CD4-positive, alpha-beta T cell (primary cell): ENCODE measurements around the gene NUDT14. TPM values are rescaled to one million over a fixed set of nuclear protein-coding genes. Genes with fewer than 3 reads are reported as not detected.

Experiments
- ATAC-seq: fragments of 200-7000 bp; cut with Tn5 transposase; one replicate; pipeline ENCODE4 v1.10.0; 2022; ENCODE audit warnings: mild to moderate bottlenecking; ENCODE audit not compliant: poor library complexity
- CTCF ChIA-PET: fragments of 350-600 bp; sonication (Branson Sonifier 250); formaldehyde crosslinking; loops from one replicate; lab custom pipeline; 2021; ENCODE audit warnings: antibody characterized with exemption, inconsistent platforms; lab: Charles Lee
- POLR2A ChIA-PET: fragments of 350-600 bp; sonication (Branson Sonifier 250); formaldehyde crosslinking; loops from one replicate; lab custom pipeline; 2021; ENCODE audit warnings: antibody characterized with exemption, inconsistent platforms; lab: Charles Lee
- DNase-seq, 14 experiments: peaks; one replicate each; pipeline ENCODE4 v3.0.0-alpha.2; 2013 to 2020; ENCODE audit warnings: mixed read lengths in 2 of 14
- H3K27ac ChIP-seq, 2 donors: one replicate each; pipeline versions ENCODE4 v1.5.1 to v1.7.0; 2013; ENCODE audit warnings: low read length in 2 of 2, low read depth in 1 of 2, mild to moderate bottlenecking in 1 of 2
- H3K27me3 ChIP-seq, 2 experiments: 1 replicate in 1 of 2; 2 replicates in 1 of 2; pipeline versions ENCODE4 v1.6.1 to v1.7.0; 2013; ENCODE audit warnings: low read length in 2 of 2, control low read depth in 1 of 2, mild to moderate bottlenecking in 1 of 2, moderate library complexity in 1 of 2; ENCODE audit not compliant: insufficient read depth in 2 of 2, control insufficient read depth in 1 of 2
- H3K36me3 ChIP-seq: one replicate; pipeline ENCODE4 v1.6.1; 2013; ENCODE audit warnings: low read length, control low read depth; ENCODE audit not compliant: insufficient read depth
- H3K4me1 ChIP-seq: one replicate; pipeline ENCODE4 v1.6.1; 2013; ENCODE audit warnings: low read length, control low read depth; ENCODE audit not compliant: insufficient read depth
- H3K4me3 ChIP-seq: one replicate; pipeline ENCODE4 v1.5.1; 2013; ENCODE audit warnings: mild to moderate bottlenecking, low read length, moderate library complexity
- H3K9me3 ChIP-seq, 2 experiments: 1 replicate in 1 of 2; 2 replicates in 1 of 2; pipeline versions ENCODE4 v1.6.1 to v1.7.0; 2013; ENCODE audit warnings: low read length in 2 of 2, mild to moderate bottlenecking in 2 of 2, control low read depth in 1 of 2, moderate library complexity in 1 of 2; ENCODE audit not compliant: control insufficient read depth in 1 of 2, insufficient read depth in 1 of 2
- H3K27ac Mint-ChIP-seq: one replicate; pipeline ENCODE4 v1.8.0; 2020; ENCODE audit warnings: mixed read lengths
- H3K27me3 Mint-ChIP-seq: one replicate; pipeline ENCODE4 v1.8.0; 2021; ENCODE audit warnings: mixed read lengths
- H3K36me3 Mint-ChIP-seq: one replicate; pipeline ENCODE4 v1.8.0; 2021; ENCODE audit warnings: low read depth, mixed read lengths
- H3K4me1 Mint-ChIP-seq: one replicate; pipeline ENCODE4 v1.8.0; 2021; ENCODE audit warnings: low read depth, mixed read lengths
- H3K4me3 Mint-ChIP-seq: one replicate; pipeline ENCODE4 v1.8.0; 2020; ENCODE audit warnings: mild to moderate bottlenecking, mixed read lengths
- H3K9me3 Mint-ChIP-seq: one replicate; pipeline ENCODE4 v1.8.0; 2020; ENCODE audit warnings: mixed read lengths
- CTCF ChIP-seq: fragments of 200-600 bp; IDR thresholded peaks from one replicate; pipeline ENCODE4 v1.8.0; 2022; ENCODE audit warnings: antibody characterized with exemption, mild to moderate bottlenecking
- intact Hi-C, 2 experiments: fragments of 100-400 bp; cut with DNase I in 1 of 2; cut with micrococcal nuclease in 1 of 2; formaldehyde crosslinking; loops; one replicate each; pipeline versions ENCODE4 v1.15.1 to v1.9.0; 2023 to 2025; cut with DNase I, micrococcal nuclease
- total RNA-seq, 174 experiments: library from RNA in 2 of 174; stranded (reverse) in 2 of 174; gene quantifications; one replicate each; pipeline ENCODE4 v1.2.3 and lab custom pipeline; 2021 to 2026

The NUDT14 gene
- total RNA-seq, 2 experiments from 2014 or later, result 9.0 to 9.2 TPM

- no peak overlapping the region for H3K27ac Mint-ChIP-seq
- ChIA-PET CTCF (no interaction called here), POLR2A (no interaction called here)
- Histone ChIP-seq H3K36me3 (peaks cover 57% of the 10 kb centered on the region), H3K27me3 (no peaks in the 10 kb centered on the region), H3K4me1 (no peaks in the 10 kb centered on the region), H3K4me3 (no peak overlapping the region), H3K27ac (no peak overlapping the region), H3K9me3 (no peaks in the 10 kb centered on the region)
- DNase-seq, result no peak
- H3K36me3 Mint-ChIP-seq, result peaks cover 30% of the 10 kb centered on the region
- TF ChIP-seq CTCF, result no peak
- intact Hi-C loops, result loop anchor here in 1 of 2 experiments (10.0 kb wide), 1 partner anchor 49 kb away; no protein-coding TSS in a partner anchor
- ATAC-seq, result no peak
- no peaks in the 10 kb centered on the region for H3K9me3 Mint-ChIP-seq
- no peak overlapping the region for H3K4me3 Mint-ChIP-seq
- no peaks in the 10 kb centered on the region for H3K27me3 Mint-ChIP-seq
- H3K4me1 Mint-ChIP-seq, result no peaks in the 10 kb centered on the region
Measured at GRCh38 chr14:105215602-105216001, 34.5 kb upstream of the NUDT14 start.

GRCh38 chr14:105214324-105214915 lies 33.3 kb upstream of the NUDT14 start:
- H3K36me3 Mint-ChIP-seq, result peaks cover 26% of the 10 kb centered on the region
- POLR2A ChIA-PET, result no interaction called here
- H3K27me3 Mint-ChIP-seq, result no peaks in the 10 kb centered on the region
- Histone ChIP-seq H3K9me3 (no peaks in the 10 kb centered on the region), H3K4me3 (no peak overlapping the region), H3K27ac (no peak overlapping the region), H3K4me1 (no peaks in the 10 kb centered on the region), H3K36me3 (peaks cover 51% of the 10 kb centered on the region), H3K27me3 (no peaks in the 10 kb centered on the region)
- H3K4me1 Mint-ChIP-seq, result no peaks in the 10 kb centered on the region
- ATAC-seq, result no peak
- H3K9me3 Mint-ChIP-seq, result no peaks in the 10 kb centered on the region
- intact Hi-C loops, result loop anchor here in 1 of 2 experiments (10.0 kb wide), 1 partner anchor 50 kb away; no protein-coding TSS in a partner anchor
- no peak overlapping the region for H3K27ac Mint-ChIP-seq
- no peak overlapping the region for H3K4me3 Mint-ChIP-seq
- DNase-seq, result no peak
- CTCF ChIA-PET, result no interaction called here
- TF ChIP-seq CTCF, result no peak

GRCh38 chr14:105213361-105213760 lies 32.2 kb upstream of the NUDT14 start:
- Mint-ChIP-seq H3K9me3 (no peaks in the 10 kb centered on the region), H3K36me3 (peaks cover 20% of the 10 kb centered on the region), H3K4me1 (no peaks in the 10 kb centered on the region), H3K27me3 (no peaks in the 10 kb centered on the region), H3K27ac (no peak overlapping the region), H3K4me3 (no peak overlapping the region)
- H3K9me3 ChIP-seq, result no peaks in the 10 kb centered on the region
- no peaks in the 10 kb centered on the region for H3K27me3 ChIP-seq
- ChIA-PET POLR2A (no interaction called here), CTCF (no interaction called here)
- H3K27ac ChIP-seq, result no peak overlapping the region
- no peak overlapping the region for H3K4me3 ChIP-seq
- DNase-seq (no peak), ATAC-seq (no peak)
- intact Hi-C loops, result loop anchor here in 1 of 2 experiments (10.0 kb wide), 1 partner anchor 51 kb away; no protein-coding TSS in a partner anchor
- H3K36me3 ChIP-seq, result peaks cover 42% of the 10 kb centered on the region
- no peak for TF ChIP-seq CTCF
- no peaks in the 10 kb centered on the region for H3K4me1 ChIP-seq
